ENCODE results near the gene RAD51AP2.

- no peak for TF ChIP-seq EZH2 (IDR thresholded peaks at IDR 0.05; ENCODE audit: borderline replicate concordance, low read depth, low read length, severe bottlenecking)
- TF ChIP-seq MAX (IDR thresholded peaks at IDR 0.05; ENCODE audit: insufficient read depth, insufficient read length): no peak
- no peak for TF ChIP-seq CTCF (IDR thresholded peaks at IDR 0.05; ENCODE audit: extremely low read depth in 1 of 2, insufficient read depth in 1 of 2, low read depth in 1 of 2, low read length in 2 of 2)
- TF ChIP-seq POLR2A (IDR thresholded peaks at IDR 0.05; ENCODE audit: low read depth, low read length): no peak
- TF ChIP-seq GATA2 (IDR thresholded peaks at IDR 0.05; ENCODE audit: insufficient read depth, insufficient read length, low read depth, low read length): no peak
- TF ChIP-seq POLR2AphosphoS5 (IDR thresholded peaks at IDR 0.05; ENCODE audit: insufficient read depth, low read depth, low read length): no peak
- no peak for TF ChIP-seq JUN (IDR thresholded peaks at IDR 0.05; ENCODE audit: borderline replicate concordance, insufficient read depth, insufficient read length, low read depth)
Measured at GRCh38 chr2:17475286-17475685, 43.0 kb downstream of the RAD51AP2 start.
